Activated T-helper 2 cell treated with anti-CD3 and anti-CD28 coated beads, Interferon-gamma antibody, Interleukin-2, Interleukin-4, amounts not matched to agents 10 μg/mL and 5 μg/mL and 100 μg/mL, durations not matched to agents 14 hours and 24 hours and 36 hours (primary cell): ENCODE measurements around the gene OTOR. TPM values are rescaled to one million over a fixed set of nuclear protein-coding genes. Genes with fewer than 3 reads are reported as not detected.

Experiments
- DNase-seq: peaks from one replicate; pipeline ENCODE4 v3.0.0; 2021; ENCODE audit warnings: low spot score
- H3K27ac Mint-ChIP-seq: one replicate; pipeline ENCODE4 v1.8.0; 2021; ENCODE audit warnings: mixed read lengths
- H3K27me3 Mint-ChIP-seq: one replicate; pipeline ENCODE4 v1.8.0; 2021; ENCODE audit warnings: low read depth, mixed read lengths
- H3K36me3 Mint-ChIP-seq: one replicate; pipeline ENCODE4 v1.8.0; 2021; ENCODE audit warnings: low read depth, mixed read lengths
- H3K4me1 Mint-ChIP-seq: one replicate; pipeline ENCODE4 v1.8.0; 2021; ENCODE audit warnings: low read depth, mixed read lengths
- H3K4me3 Mint-ChIP-seq: one replicate; pipeline ENCODE4 v1.8.0; 2021; ENCODE audit warnings: low read depth, mild to moderate bottlenecking, moderate library complexity, mixed read lengths
- H3K9me3 Mint-ChIP-seq: one replicate; pipeline ENCODE4 v1.8.0; 2021; ENCODE audit warnings: mixed read lengths
- intact Hi-C: fragments of 100-400 bp; cut with micrococcal nuclease; formaldehyde crosslinking; loops from one replicate; pipeline ENCODE4 v1.15.1; 2023
- total RNA-seq: library from RNA; stranded (reverse); gene quantifications from 2 replicates; pipeline ENCODE4 v1.2.3, GENCODE V29; 2022

The OTOR gene
- total RNA-seq, 1 donor from 2014 or later: not detected

DNA sequence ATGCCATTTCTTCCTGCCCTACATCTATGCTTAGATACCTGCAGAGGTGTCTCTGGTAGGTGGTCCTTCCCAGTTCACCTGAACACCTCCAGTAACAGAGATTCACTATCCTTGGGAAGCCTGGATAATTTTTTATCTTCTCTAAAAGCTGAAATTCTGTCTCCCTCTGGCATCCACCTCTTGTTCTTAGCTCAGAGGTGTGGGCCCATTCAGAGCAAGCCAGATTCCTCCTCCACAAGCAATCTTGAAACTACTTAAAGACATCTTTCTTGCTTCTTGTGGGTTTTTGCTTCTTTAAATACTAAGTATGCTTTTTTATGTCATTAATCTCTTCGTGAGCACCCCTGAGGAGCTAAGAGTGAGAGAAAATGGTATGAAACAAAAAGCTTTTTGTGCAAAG, 28.7 kb upstream of the OTOR start:
- Mint-ChIP-seq H3K4me3 (no peak overlapping the region), H3K27ac (no peak overlapping the region), H3K9me3 (no peaks in the 10 kb centered on the region), H3K27me3 (peaks cover 67% of the 10 kb centered on the region), H3K4me1 (no peaks in the 10 kb centered on the region), H3K36me3 (no peaks in the 10 kb centered on the region)
- DNase-seq: no peak
- intact Hi-C loops: no loop called here

DNA sequence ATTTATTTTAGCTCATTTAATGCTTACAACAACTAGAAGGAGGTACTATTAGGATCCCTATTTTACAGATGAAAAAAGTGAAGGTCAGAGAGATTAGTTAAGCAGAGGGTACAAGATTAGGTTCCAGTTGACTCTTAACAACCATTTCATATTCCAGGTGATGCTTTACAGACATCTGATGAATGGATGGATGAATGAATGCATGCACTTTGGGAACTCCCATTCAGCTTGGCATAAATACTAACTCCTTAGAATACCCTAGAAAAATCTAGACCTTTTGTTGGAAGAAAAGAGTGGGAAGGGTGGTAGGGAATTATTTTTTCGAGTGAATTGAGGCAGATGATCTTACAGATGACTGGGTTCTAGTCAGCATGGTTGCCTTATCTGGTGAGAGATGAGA, 19.1 kb upstream of the OTOR start:
- no peak for DNase-seq
- peak overlapping the region; percentile 99 for H3K4me3 Mint-ChIP-seq
- peaks cover 19% of the 10 kb centered on the region for H3K27me3 Mint-ChIP-seq
- intact Hi-C loops: no loop called here
- peaks cover 38% of the 10 kb centered on the region for H3K4me1 Mint-ChIP-seq
- peaks cover 50% of the 10 kb centered on the region for H3K36me3 Mint-ChIP-seq
- H3K9me3 Mint-ChIP-seq: peaks cover 13% of the 10 kb centered on the region
- peak overlapping the region; percentile 97 for H3K27ac Mint-ChIP-seq

DNA sequence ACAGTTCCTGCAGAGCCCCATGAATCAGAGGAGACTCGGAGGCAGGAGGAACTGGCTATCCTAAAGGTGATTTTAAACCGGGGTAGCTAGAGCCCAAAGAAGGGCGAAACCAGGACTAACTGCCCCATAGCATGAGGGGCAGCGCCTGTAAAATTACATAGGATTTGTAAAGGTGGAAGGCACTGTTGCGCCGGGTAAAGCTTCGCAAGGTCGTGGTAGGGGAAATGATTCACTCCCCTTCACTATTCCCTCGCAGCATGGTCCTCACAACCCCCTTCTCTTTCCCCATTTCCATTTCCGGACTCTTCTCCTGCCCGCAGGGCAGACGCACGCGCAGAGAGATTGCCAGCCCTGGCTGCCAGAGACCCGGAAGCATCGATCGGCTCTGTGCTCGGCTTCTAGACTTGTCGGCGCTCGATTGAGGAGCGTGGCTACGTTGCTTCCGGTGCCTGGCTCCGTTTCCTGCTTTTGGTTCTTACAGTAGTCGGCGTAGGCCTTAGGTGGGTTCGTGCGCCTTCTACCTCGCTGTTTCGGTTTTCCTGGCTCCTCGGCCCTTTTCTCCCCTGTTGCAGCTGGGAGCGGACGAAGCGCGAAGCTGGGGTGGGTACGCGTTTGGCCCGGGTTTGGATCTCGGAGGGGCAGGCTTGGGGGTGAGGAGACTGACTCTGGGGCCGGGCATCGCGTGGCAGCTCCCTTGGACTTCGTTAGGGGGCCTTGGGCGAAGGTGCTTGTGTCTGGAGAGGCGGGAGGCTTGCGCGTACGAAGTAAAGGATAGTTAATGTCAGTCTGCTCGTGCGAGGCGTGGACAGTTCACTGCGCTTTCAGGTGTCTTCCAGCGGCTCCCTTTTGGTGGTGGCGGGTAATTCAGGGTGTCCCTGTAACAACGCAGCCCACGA, 18.3 kb upstream of the OTOR start, which contains the start of gene SNRPB2:
SNRPB2 (plus strand) TSS at position 462 of the 896 bp plus-strand sequence. CDS start 1,677 bp downstream, outside the sequence.
- peak within 1 kb of the TSS; percentile 99 for H3K4me3 Mint-ChIP-seq
- H3K36me3 Mint-ChIP-seq: peaks cover 57% of the 10 kb centered on the region
- peak within 1 kb of the TSS; percentile 97 for H3K27ac Mint-ChIP-seq
- peaks cover 16% of the 10 kb centered on the region for H3K27me3 Mint-ChIP-seq
- peaks cover 45% of the 10 kb centered on the region for H3K4me1 Mint-ChIP-seq
- intact Hi-C loops: loop anchor here (5.0 kb wide), 1 partner anchor 1237 kb away; the partner anchor contains the start of genes MGME1 and SNX5
- peaks cover 13% of the 10 kb centered on the region for H3K9me3 Mint-ChIP-seq
- DNase-seq: peak; percentile 88

DNA sequence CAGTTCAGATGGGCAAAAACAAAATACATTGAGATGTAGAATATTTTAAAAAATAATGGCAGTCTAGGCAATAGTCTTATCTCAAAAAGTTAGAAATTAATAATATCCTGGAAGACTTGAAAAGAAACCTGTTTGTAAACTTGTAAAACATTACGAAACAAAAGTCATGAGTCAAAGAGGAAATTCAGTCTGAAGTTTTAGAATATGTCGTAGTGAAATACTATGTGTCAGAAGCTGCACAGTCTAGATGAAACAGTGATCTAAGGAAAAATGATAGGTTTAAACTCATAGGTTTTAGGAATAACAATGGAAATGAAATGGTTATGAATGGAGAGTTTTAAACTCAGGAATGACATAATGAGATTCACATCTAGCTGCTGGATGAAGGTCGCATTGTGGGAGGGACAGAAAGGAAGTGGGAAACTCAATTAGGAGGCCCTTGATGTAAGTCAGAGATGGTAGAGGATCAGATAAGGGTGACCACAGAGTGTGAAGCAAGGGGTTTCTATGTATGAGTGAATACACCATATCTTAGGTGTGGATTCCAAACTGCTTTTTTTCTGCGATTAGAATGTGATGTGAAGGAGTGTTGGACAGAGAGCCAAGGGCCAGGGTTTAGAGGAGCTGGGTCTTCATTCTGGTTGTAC, 15.5 kb upstream of the OTOR start:
- Mint-ChIP-seq H3K4me3 (peak overlapping the region; percentile 17), H3K9me3 (peaks cover 13% of the 10 kb centered on the region), H3K36me3 (peaks cover 84% of the 10 kb centered on the region), H3K27me3 (peaks cover 6% of the 10 kb centered on the region), H3K27ac (peak overlapping the region; percentile 67), H3K4me1 (peaks cover 58% of the 10 kb centered on the region)
- intact Hi-C loops: loop anchor here (1.0 to 5.0 kb wide), 4 partner anchors 23 to 1235 kb away; partner anchors contain the start of genes MGME1 and SNX5
- peak; percentile 41 for DNase-seq

DNA sequence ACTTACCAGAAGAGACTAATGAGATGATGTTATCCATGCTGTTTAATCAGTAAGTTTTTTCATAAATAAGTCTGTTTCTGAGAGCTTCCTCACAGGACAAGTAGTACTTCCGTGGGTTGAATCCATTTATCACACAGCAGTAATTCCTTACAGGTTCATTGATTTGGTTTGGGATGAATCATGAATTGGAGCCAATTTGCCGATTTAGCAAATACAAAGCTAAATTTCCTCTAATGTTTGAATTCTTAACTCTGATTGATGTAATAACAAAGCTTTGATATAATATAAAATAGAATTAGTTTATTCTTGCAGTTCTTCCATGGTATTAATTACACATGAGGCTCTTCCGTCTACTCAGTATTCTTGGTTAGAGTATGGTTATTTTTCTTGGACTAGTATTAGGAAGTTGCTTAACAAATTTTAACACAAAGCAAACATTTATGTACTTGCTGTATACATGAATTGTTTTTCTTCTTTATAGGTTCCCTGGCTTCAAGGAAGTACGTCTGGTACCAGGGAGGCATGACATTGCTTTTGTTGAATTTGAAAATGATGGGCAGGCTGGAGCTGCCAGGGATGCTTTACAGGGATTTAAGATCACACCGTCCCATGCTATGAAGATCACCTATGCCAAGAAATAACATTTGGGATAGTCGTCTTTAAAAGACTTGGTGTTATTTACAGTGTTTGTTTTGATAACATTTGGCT, 7.6 kb upstream of the OTOR start:
- Mint-ChIP-seq H3K4me3 (no peak overlapping the region), H3K9me3 (no peaks in the 10 kb centered on the region), H3K27me3 (peaks cover 10% of the 10 kb centered on the region), H3K4me1 (peaks cover 7% of the 10 kb centered on the region), H3K27ac (no peak overlapping the region), H3K36me3 (peaks cover 58% of the 10 kb centered on the region)
- intact Hi-C loops: no loop called here
- DNase-seq: no peak

DNA sequence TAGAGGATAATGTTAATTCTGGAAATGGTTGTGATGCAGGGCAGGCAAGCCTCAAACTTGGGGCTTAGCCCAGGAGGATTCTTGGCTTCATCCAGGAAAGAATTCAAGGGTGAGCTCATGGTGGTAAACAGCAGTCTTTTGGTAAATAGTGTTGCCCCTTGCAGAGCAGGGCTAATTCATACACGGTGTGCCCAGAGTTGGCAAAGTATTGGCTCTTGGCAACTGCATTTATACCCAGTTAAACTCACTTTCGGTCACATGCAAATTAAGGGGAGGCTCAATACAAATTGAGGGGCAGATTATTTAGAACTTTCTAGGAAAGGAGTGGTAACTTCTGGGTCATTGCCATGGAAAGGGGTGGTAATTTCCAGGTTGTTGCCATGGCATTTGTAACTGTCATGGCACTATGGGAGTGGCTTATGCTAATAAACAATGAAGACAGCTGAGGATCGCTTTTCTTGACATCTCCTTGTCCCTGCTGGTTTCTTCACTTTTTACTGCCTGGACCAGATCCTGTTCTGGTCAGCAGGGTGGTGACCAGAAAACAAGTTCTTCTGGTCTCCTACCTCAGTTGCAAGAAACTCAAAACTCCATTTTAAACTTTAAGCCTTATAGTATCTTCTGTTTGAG, 3.9 kb upstream of the OTOR start:
- Mint-ChIP-seq H3K27ac (no peak overlapping the region), H3K4me1 (no peaks in the 10 kb centered on the region), H3K4me3 (no peak overlapping the region), H3K36me3 (peaks cover 35% of the 10 kb centered on the region), H3K9me3 (no peaks in the 10 kb centered on the region), H3K27me3 (peaks cover 27% of the 10 kb centered on the region)
- no peak for DNase-seq
- intact Hi-C loops: no loop called here

DNA sequence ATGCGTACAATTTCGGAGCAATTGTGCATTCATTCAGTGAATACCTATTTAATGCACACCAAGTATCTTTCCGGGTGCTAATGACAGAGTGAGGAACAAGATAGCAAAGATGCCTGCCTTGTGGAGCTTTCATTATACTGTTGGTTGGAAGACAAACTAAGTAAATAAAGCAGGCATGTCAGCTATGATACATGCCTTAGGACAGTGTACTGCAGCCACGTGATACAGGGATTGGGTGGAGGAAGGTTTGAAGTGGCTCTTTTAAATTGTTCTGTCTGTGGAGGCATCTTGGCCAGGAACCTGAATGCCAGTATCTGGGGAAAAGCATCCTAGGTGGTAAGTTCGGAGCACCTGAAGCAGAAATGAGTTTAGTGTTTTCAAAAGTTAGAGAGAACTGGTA, 3.0 kb upstream of the OTOR start:
- H3K4me3 Mint-ChIP-seq: no peak overlapping the region
- H3K36me3 Mint-ChIP-seq: peaks cover 26% of the 10 kb centered on the region
- H3K9me3 Mint-ChIP-seq: no peaks in the 10 kb centered on the region
- H3K27me3 Mint-ChIP-seq: peaks cover 32% of the 10 kb centered on the region
- no peak for DNase-seq
- intact Hi-C loops: no loop called here
- no peak overlapping the region for H3K27ac Mint-ChIP-seq
- no peaks in the 10 kb centered on the region for H3K4me1 Mint-ChIP-seq

DNA sequence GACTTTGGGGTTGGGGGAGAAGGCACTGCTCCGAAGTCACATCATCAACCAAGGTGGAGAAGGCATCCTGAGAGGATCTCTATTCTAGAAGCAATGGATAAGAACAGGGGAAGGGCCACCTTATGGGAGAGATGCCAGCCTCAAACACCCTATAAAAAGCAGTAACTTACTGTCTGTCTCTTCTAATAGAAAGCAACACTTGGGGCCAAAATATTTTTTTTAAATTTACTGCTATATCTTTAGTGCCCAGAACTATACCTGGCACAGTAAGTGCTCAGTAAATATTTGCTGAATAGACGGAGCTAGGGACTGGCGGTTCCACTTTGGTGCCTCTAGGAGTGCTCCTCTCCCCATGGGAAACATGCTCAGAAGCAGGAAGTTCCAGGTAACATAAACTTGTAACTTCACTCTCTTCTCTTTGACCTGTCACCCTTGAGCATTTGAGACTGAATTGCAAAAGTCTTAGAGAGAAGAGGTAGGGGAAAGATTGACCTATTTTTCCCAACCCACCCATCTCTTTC, 807 bp upstream of the OTOR start:
- Mint-ChIP-seq H3K4me3 (no peak overlapping the region), H3K4me1 (peaks cover 2% of the 10 kb centered on the region), H3K36me3 (peaks cover 8% of the 10 kb centered on the region), H3K27ac (no peak overlapping the region), H3K9me3 (no peaks in the 10 kb centered on the region), H3K27me3 (peaks cover 44% of the 10 kb centered on the region)
- intact Hi-C loops: no loop called here
- DNase-seq: no peak

DNA sequence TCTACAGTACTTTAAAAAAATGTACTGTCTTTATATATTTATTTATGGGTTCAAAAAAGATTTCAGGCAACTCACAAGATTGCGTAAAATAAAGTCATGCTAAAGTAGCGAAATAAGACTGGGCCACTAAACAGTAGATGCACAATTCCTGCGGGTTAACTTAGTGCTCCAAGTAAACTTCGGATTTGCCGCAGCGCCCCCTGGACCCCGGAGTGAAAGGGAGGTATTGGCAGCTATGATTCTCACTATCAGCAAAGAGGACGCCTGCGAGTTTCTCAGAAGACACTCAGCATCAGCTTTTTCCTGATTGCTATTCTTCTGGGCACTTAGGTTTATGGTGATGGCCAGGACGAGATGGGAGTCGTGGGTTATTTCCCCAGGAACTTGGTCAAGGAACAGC, 1.4 kb downstream of the OTOR start:
- Mint-ChIP-seq H3K4me1 (peaks cover 2% of the 10 kb centered on the region), H3K36me3 (no peaks in the 10 kb centered on the region), H3K27me3 (peaks cover 47% of the 10 kb centered on the region), H3K27ac (no peak overlapping the region), H3K9me3 (no peaks in the 10 kb centered on the region), H3K4me3 (no peak overlapping the region)
- intact Hi-C loops: no loop called here
- no peak for DNase-seq

DNA sequence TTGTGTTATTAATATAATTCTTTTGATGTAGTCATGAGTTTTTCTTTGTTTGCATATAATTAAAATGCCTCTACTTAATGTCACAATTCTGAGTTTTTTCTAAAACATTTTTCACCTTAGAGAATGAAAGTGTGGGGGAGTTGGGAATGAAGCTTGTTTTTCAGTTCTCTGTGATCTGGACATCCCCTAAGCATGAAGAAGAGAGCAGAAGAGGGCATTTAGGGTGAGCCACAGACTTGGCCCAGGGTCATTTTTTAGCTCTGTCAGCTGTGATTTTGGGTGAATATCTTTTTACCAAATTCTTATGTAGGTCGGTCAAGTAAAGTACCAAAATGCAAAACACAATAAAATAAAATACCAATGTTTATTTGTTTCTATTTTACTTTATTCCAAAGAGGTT, 3.9 kb downstream of the OTOR start:
- Mint-ChIP-seq H3K27ac (no peak overlapping the region), H3K4me3 (no peak overlapping the region), H3K36me3 (no peaks in the 10 kb centered on the region), H3K27me3 (peaks cover 38% of the 10 kb centered on the region), H3K9me3 (peaks cover 7% of the 10 kb centered on the region), H3K4me1 (peaks cover 2% of the 10 kb centered on the region)
- intact Hi-C loops: no loop called here
- no peak for DNase-seq

DNA sequence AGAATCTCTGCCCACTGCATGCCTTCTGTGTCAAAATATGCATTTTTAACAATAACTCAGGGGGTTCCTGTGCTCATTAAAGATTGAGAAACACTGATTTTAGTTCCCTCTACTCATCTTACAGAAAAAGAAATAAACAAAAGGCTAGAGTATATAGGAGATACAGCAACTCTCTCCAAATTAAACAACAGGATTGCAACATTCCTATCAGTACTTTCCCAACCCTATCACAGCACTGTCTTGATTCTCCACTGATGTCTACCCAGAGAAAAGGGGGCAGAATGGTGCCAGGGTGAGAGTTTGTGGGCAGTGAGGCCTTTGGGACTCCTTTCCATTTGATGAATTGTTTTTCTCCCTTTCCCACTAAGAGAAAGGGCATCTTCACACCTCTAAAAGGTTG, 4.7 kb downstream of the OTOR start:
- DNase-seq: no peak
- Mint-ChIP-seq H3K36me3 (no peaks in the 10 kb centered on the region), H3K9me3 (peaks cover 7% of the 10 kb centered on the region), H3K27ac (no peak overlapping the region), H3K27me3 (peaks cover 41% of the 10 kb centered on the region), H3K4me3 (no peak overlapping the region), H3K4me1 (peaks cover 2% of the 10 kb centered on the region)
- intact Hi-C loops: no loop called here
